Neural progenitor cell (in vitro differentiated cells): ENCODE measurements around the gene SIX5. TPM values are rescaled to one million over a fixed set of nuclear protein-coding genes. Genes with fewer than 3 reads are reported as not detected.
A peak's percentile ranks its signal among the peaks of the same experiment; 100 is the strongest.

Source experiments
- DNase-seq: peaks from one replicate; pipeline ENCODE4 v3.0.0-alpha.2; 2016; ENCODE audit warnings: low spot score
- H2AFZ ChIP-seq: fragments of 200-600 bp; sonication (generic); replicated peaks from 2 replicates; pipeline ENCODE4 v1.6.1; 2016; ENCODE audit warnings: antibody characterized with exemption
- H3F3A ChIP-seq: fragments of 200-600 bp; sonication (generic); 2 replicates; pipeline ENCODE4 v1.6.1; 2016; ENCODE audit warnings: antibody characterized with exemption, low read depth
- H3K27ac ChIP-seq: fragments of 200-600 bp; sonication (generic); 2 replicates; pipeline ENCODE4 v1.5.1; 2016; ENCODE audit warnings: mild to moderate bottlenecking
- H3K27me3 ChIP-seq: fragments of 200-600 bp; sonication (generic); 2 replicates; pipeline ENCODE4 v1.6.1; 2016; ENCODE audit warnings: mild to moderate bottlenecking, moderate library complexity
- H3K36me3 ChIP-seq: fragments of 200-600 bp; sonication (generic); 2 replicates; pipeline ENCODE4 v1.5.1; 2016
- H3K4me1 ChIP-seq: fragments of 200-600 bp; sonication (generic); 2 replicates; pipeline ENCODE4 v1.6.1; 2016; ENCODE audit warnings: mixed run types
- H3K4me2 ChIP-seq: fragments of 200-600 bp; sonication (generic); 2 replicates; pipeline ENCODE4 v1.6.1; 2016
- H3K4me3 ChIP-seq: fragments of 200-600 bp; sonication (generic); 2 replicates; pipeline ENCODE4 v1.5.1; 2016
- H3K79me2 ChIP-seq: fragments of 200-600 bp; sonication (generic); 2 replicates; pipeline ENCODE4 v1.6.1; 2016; ENCODE audit warnings: low read depth
- H3K9ac ChIP-seq: fragments of 200-600 bp; sonication (generic); 2 replicates; pipeline ENCODE4 v1.6.1; 2016
- H3K9me3 ChIP-seq: fragments of 200-600 bp; sonication (generic); 2 replicates; pipeline ENCODE4 v1.5.1; 2016; ENCODE audit warnings: low read depth
- H4K20me1 ChIP-seq: fragments of 200-600 bp; sonication (generic); 2 replicates; pipeline ENCODE4 v1.6.1; 2016; ENCODE audit warnings: low read depth
- H3K27ac Mint-ChIP-seq: 3 replicates; pipeline ENCODE4 v1.8.0; 2021; ENCODE audit warnings: mixed read lengths
- H3K27me3 Mint-ChIP-seq: 2 replicates; pipeline ENCODE4 v1.8.0; 2022; ENCODE audit warnings: low read depth, mild to moderate bottlenecking, inconsistent platforms, moderate library complexity, mixed read lengths; ENCODE audit not compliant: insufficient read depth
- H3K36me3 Mint-ChIP-seq: 3 replicates; pipeline ENCODE4 v1.8.0; 2021; ENCODE audit warnings: mixed read lengths
- H3K4me1 Mint-ChIP-seq: 3 replicates; pipeline ENCODE4 v1.8.0; 2021; ENCODE audit warnings: mixed read lengths
- H3K4me3 Mint-ChIP-seq: 3 replicates; pipeline ENCODE4 v1.8.0; 2021; ENCODE audit warnings: mild to moderate bottlenecking, moderate library complexity, mixed read lengths
- H3K9me3 Mint-ChIP-seq: 3 replicates; pipeline ENCODE4 v1.8.0; 2020; ENCODE audit warnings: mixed read lengths
- CTCF ChIP-seq: fragments of 200-600 bp; sonication (generic); IDR thresholded peaks from 2 replicates; pipeline ENCODE4 v1.5.1; 2017; ENCODE audit warnings: antibody characterized with exemption, mild to moderate bottlenecking
- EZH2 ChIP-seq: fragments of 200-600 bp; sonication (generic); IDR thresholded peaks from 2 replicates; pipeline ENCODE4 v1.6.1; 2017; ENCODE audit warnings: antibody characterized with exemption, mild to moderate bottlenecking, moderate library complexity
- EZH2phosphoT487 ChIP-seq: fragments of 200-600 bp; sonication (generic); IDR thresholded peaks from 2 replicates; pipeline ENCODE4 v1.6.1; 2017; ENCODE audit warnings: antibody characterized with exemption
- total RNA-seq: library from RNA; depleted of rRNA; stranded (reverse); fragments of >200 nt; gene quantifications from 2 replicates; pipeline ENCODE4 v1.2.3, GENCODE V29; 2015; ENCODE audit warnings: low replicate concordance

The SIX5 gene
- total RNA-seq, 1 donor from 2014 or later: 8.1 TPM

GRCh38 chr19:45777395-45777961, 8.4 kb upstream of the SIX5 start:
- peaks cover 12% of the 10 kb centered on the region for H3K27me3 Mint-ChIP-seq

GRCh38 chr19:45774765-45775164, 5.7 kb upstream of the SIX5 start:
- H3K4me3 Mint-ChIP-seq: no peak overlapping the region

More at GRCh38 chr19:45777395-45777961, 8.4 kb upstream of the SIX5 start:
- TF ChIP-seq EZH2phosphoT487: no peak
- no peak for TF ChIP-seq CTCF
- TF ChIP-seq EZH2: no peak
- Mint-ChIP-seq H3K36me3 (peaks cover 20% of the 10 kb centered on the region), H3K27ac (no peak overlapping the region), H3K9me3 (no peaks in the 10 kb centered on the region), H3K4me3 (peak overlapping the region; percentile 50), H3K4me1 (peaks cover 17% of the 10 kb centered on the region)
- Histone ChIP-seq H3K9me3 (no peaks in the 10 kb centered on the region), H3K4me3 (no peak overlapping the region), H3K27me3 (peaks cover 5% of the 10 kb centered on the region), H3K9ac (no peak overlapping the region), H3K4me2 (no peak overlapping the region), H3K27ac (no peak overlapping the region), H3F3A (peaks cover 27% of the 10 kb centered on the region), H2AFZ (no peak overlapping the region), H3K4me1 (peaks cover 12% of the 10 kb centered on the region), H4K20me1 (peaks cover 54% of the 10 kb centered on the region), H3K79me2 (no peaks in the 10 kb centered on the region), H3K36me3 (no peaks in the 10 kb centered on the region)
- DNase-seq: no peak

GRCh38 chr19:45773384-45773783, 4.3 kb upstream of the SIX5 start:
- Histone ChIP-seq H3K27me3 (no peaks in the 10 kb centered on the region), H3K79me2 (peaks cover 3% of the 10 kb centered on the region), H3K36me3 (no peaks in the 10 kb centered on the region), H3K27ac (no peak overlapping the region), H3K9ac (no peak overlapping the region), H2AFZ (no peak overlapping the region), H3F3A (peaks cover 44% of the 10 kb centered on the region), H3K4me2 (no peak overlapping the region), H3K4me1 (peaks cover 5% of the 10 kb centered on the region), H4K20me1 (peaks cover 28% of the 10 kb centered on the region), H3K9me3 (no peaks in the 10 kb centered on the region), H3K4me3 (no peak overlapping the region)
- no peak for TF ChIP-seq CTCF
- TF ChIP-seq EZH2: no peak
- TF ChIP-seq EZH2phosphoT487: no peak
- Mint-ChIP-seq H3K9me3 (no peaks in the 10 kb centered on the region), H3K36me3 (peaks cover 13% of the 10 kb centered on the region), H3K27ac (no peak overlapping the region), H3K4me1 (peaks cover 10% of the 10 kb centered on the region), H3K4me3 (no peak overlapping the region), H3K27me3 (peaks cover 12% of the 10 kb centered on the region)
- DNase-seq: no peak

More at GRCh38 chr19:45774765-45775164, 5.7 kb upstream of the SIX5 start:
- DNase-seq: no peak
- H3K4me3 ChIP-seq: no peak overlapping the region
- no peaks in the 10 kb centered on the region for H3K9me3 ChIP-seq
- Mint-ChIP-seq H3K27ac (no peak overlapping the region), H3K4me1 (peaks cover 21% of the 10 kb centered on the region), H3K36me3 (peaks cover 23% of the 10 kb centered on the region), H3K9me3 (no peaks in the 10 kb centered on the region), H3K27me3 (peaks cover 19% of the 10 kb centered on the region)
- H3K27ac ChIP-seq: no peak overlapping the region
- H4K20me1 ChIP-seq: peaks cover 39% of the 10 kb centered on the region
- TF ChIP-seq CTCF (no peak), EZH2phosphoT487 (no peak), EZH2 (no peak)
- H3K9ac ChIP-seq: no peak overlapping the region
- H3K27me3 ChIP-seq: peaks cover under 1% of the 10 kb centered on the region
- no peaks in the 10 kb centered on the region for H3K36me3 ChIP-seq
- H3K4me2 ChIP-seq: no peak overlapping the region
- H3K79me2 ChIP-seq: no peaks in the 10 kb centered on the region
- H2AFZ ChIP-seq: no peak overlapping the region
- peaks cover 36% of the 10 kb centered on the region for H3F3A ChIP-seq
- peaks cover 6% of the 10 kb centered on the region for H3K4me1 ChIP-seq
